GM13977 (cell line): ENCODE results near the gene PCBP4.
A peak's percentile ranks its signal among the peaks of the same experiment; 100 is the strongest.

Experiments used
- DNase-seq: peaks from one replicate; pipeline ENCODE4 v3.0.0; 2012; ENCODE audit warnings: low spot score
- in situ Hi-C: fragments of 300-500 bp; cut with MboI; formaldehyde crosslinking; loops from one replicate; pipeline ENCODE4 v1.12.0; 2022; ENCODE audit warnings: low sequenced_read_pairs, low pct_unique_long_range_greater_than_20kb, mixed read lengths, inconsistent platforms; ENCODE audit not compliant: unreplicated experiment
- TF ChIP-seq, protein P1 (sequence below): IDR thresholded peaks from 2 replicates; pipeline ENCODE4 v1.5.1; 2012; ENCODE audit warnings: mild to moderate bottlenecking, control low read depth; ENCODE audit not compliant: insufficient read depth; ENCODE audit errors: extremely low read depth, missing control alignments

Gene PCBP4

DNA sequence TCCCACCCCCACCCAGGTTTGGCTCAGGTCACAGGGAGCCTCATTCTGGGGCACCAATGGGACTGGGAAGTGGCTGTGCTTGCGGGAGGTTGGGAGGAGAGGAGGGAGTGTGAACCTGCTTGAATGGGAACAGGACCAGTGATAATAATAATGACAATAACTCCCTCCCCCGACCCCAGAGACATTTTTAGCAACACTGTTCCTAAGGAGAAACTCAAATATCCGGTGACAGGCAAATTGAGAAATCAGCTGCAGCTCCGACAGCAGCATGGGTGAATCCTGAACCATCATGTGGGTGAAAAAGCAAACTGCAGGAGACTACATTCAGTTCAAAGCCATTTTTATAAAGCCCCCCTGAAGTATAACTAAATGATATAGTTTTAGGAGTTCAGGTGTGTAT, 40.0 kb upstream of the PCBP4 start:
- no peak for DNase-seq
- in situ Hi-C loops, result no loop called here
- TF ChIP-seq, protein P1, sequence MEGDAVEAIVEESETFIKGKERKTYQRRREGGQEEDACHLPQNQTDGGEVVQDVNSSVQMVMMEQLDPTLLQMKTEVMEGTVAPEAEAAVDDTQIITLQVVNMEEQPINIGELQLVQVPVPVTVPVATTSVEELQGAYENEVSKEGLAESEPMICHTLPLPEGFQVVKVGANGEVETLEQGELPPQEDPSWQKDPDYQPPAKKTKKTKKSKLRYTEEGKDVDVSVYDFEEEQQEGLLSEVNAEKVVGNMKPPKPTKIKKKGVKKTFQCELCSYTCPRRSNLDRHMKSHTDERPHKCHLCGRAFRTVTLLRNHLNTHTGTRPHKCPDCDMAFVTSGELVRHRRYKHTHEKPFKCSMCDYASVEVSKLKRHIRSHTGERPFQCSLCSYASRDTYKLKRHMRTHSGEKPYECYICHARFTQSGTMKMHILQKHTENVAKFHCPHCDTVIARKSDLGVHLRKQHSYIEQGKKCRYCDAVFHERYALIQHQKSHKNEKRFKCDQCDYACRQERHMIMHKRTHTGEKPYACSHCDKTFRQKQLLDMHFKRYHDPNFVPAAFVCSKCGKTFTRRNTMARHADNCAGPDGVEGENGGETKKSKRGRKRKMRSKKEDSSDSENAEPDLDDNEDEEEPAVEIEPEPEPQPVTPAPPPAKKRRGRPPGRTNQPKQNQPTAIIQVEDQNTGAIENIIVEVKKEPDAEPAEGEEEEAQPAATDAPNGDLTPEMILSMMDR, result no peak

DNA sequence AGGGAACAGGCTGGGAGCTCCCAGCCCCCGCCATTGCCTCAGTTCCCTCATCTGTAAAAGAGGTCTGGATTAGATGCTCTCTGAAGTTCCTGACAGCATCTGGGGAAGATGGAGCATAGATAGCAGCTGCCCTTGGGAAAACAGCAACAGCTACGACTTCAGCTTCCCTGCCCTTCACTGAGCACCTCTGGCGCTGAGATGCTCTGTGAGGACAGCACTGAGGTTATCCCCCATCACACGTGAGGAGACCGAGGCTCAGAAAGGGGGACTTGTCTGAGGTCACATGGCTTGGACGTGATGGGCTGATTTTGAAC, 39.5 kb upstream of the PCBP4 start:
- TF ChIP-seq, protein P1, result no peak
- DNase-seq, result no peak
- in situ Hi-C loops, result no loop called here

DNA sequence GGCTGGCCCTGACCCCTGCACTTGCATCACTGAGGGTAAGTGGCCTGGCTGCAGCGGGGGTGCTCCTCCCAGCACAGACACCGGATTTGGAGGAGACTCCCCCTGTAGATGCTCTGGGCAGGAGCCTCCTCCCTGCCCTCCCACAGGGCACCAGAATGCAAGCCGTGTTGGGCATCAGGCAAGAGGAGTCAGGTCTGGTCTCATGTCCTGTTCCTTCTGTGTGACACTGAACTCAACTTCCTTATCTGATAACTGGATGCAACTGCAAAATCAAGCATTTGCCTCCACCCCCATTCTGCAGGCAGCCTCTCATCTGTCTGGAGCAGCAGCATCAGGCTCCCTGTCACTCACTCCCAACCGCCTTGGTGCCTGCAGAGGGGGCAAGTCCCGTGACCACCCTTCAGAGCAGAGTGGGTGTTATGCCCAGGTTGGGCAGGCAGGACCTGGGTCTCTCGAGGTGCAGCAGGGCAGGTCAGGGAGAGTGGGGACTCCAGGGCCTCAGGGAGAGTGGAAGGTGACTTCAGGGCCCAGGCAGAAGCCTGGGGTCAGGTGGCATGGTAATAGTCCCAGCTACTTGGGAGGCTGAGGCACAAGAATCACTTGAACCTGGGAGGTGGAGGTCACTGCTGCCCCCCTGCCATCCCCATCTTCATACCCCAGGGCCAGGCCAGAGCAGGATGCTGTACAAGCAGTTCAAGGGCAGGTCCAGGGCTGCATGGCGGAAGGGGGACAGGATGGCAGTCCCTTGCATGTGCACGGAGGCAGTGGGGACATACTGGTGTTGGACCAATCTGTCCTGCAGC, 39.0 kb upstream of the PCBP4 start:
- TF ChIP-seq, protein P1, result no peak
- DNase-seq, result no peak

DNA sequence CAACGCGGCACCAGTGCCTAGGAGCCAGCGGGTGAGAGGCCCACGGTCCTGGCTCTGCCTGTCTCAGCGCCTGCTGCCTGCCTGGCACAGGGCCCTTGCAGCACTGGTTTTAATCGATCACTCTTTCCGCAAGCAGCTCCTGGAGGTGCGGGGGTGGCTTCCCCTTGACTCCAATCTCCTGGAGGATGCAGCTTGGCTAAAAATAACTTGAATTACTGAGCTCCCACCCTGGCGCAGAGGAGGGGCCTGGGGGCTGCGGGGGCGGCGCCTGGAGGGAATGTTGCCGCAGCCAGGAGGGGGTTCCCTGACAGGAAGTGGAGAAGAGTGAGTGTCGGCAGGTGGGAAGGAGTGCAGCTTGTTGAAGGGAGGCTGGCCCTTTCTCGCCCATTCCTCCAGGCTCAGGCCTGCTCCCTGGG, 38.3 kb upstream of the PCBP4 start:
- in situ Hi-C loops, result no loop called here
- TF ChIP-seq, protein P1, result no peak
- no peak for DNase-seq

More for the DNA sequence above, 39.0 kb upstream of the PCBP4 start:
- in situ Hi-C loops, result no loop called here

DNA sequence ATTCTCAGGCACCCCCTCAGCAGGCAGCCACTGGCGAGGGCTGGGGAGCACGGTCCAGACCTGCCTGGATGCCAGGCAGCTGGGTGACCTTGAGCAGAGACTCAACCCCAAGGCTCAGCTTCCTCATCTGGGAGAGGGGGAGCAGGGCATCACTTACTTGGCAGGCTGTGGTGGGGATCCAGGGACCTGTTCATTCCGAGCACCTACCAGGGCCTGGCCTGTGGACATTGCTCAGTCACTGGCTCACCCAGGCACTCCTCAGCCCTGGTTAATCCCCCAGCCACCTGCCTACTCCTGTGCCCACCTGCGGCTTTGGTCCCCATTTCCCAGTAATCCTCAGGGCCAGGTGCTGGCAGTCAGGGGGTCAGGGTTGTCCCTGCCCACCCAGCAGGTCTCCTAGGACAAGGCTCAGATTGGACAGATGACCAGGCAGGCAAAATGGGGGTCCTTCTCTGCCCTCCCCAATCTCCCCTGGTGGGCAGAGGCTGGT, 37.7 kb upstream of the PCBP4 start:
- no peak for DNase-seq
- TF ChIP-seq, protein P1, result no peak
- in situ Hi-C loops, result loop anchor here (5.0 kb wide), 1 partner anchor 137 kb away; no protein-coding TSS in a partner anchor

DNA sequence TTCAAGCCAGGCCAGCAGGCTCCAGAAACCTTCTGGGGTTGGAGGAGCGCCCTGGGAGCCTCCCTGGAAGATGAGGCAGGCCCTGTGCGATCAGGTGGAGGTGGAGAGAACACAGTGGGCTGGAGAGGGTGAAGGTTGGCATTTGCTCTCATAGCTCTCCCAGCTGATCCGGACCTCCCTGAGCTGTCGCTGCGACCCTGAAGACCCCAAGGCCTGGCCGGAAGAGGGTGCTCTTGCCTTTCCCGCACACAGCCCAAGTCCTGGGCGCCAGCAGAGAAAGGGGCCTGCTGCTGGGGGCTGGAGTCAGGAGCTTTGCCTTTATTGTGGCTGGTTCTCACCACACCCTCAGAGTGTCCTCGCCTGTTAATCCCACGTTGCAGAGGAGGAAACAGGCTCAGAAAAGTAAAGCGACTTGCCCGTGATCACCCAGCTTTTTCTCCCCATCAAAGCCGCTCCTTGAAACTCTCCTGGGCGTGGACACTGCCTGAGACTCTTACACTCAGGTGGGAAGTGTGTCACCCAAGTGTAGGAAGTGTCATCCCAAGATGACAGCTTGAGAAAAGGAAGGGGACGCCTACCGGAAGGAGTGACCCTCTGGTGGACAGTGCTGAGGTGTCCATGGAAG, 37.0 kb upstream of the PCBP4 start:
- TF ChIP-seq, protein P1, result peak; percentile 50
- in situ Hi-C loops, result loop anchor here (5.0 kb wide), 1 partner anchor 138 kb away; no protein-coding TSS in a partner anchor
- peak; percentile 59 for DNase-seq
